Measurements from ENCODE around the gene SRP68.

Gene SRP68

DNA sequence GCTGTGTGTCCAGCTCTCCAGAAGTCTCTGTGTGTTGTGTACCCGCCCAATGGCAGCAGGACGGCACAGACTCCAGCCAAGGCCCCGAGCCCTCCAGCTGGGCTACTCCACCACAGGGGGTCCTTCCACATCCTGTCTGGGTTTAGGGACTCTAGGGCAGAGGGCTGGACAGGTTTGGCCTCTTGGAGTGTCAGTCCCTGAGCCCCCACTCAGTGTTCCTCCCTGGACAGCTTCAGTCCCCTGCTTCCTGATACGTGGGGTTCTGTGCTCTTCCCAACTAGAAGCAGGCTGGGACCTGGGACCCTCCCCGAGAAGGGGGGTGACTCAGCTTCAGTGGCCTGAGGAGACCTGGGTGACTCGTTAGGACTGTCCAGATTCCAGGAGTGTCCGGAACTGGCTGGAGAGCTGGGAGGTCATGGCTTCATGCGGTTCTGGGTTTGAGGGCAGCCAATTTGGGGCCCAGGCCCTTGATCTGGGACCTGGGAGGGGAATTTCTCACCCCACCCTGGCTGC lies 67.5 kb downstream of the SRP68 start:
- ChIA-PET CTCF (interaction anchor here (0.6 to 12.1 kb wide), 34 partner anchors 9 to 295 kb away, joined by 3 to 224 read pairs (median 4); partner anchors contain the start of genes EXOC7, MRPL38 and TRIM65), POLR2A (interaction anchor here (0.6 to 2.2 kb wide), 5 partner anchors 17 to 100 kb away, joined by 3 to 23 read pairs (median 5); partner anchors contain the start of genes ACOX1, MRPL38 and TEN1)
- no peak overlapping the region for H3K27ac ChIP-seq (ENCODE audit: extremely low read depth, low read depth, low read length)

DNA sequence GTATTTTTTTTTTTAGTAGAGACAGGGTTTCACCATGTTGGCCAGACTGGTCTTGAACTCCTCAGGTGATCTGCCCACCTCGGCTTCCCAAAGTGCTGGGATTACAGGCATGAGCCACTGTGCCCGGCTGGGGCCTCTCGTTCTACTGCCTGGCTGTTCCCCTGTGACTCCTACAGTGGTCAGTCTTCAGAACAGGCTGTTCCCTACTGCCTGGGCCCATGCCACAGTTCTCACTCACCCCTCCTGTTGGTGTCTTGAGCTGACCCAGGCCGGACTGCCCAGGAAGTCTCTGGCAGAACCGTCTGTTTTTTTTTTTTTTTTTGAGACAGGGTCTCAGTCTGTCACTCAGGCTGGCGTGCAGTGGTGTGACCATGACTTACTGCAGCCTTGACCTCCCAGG lies 68.4 kb downstream of the SRP68 start:
- Histone ChIP-seq H3K4me1 (ENCODE audit: control insufficient read depth, insufficient read depth, low read length) (no peaks in the 10 kb centered on the region), H3K4me3 (ENCODE audit: low read depth, low read length) (no peak overlapping the region), H3K36me3 (ENCODE audit: control insufficient read depth in 2 of 2, insufficient read depth in 1 of 2, low read length in 2 of 2) (peaks cover 0 to 4% of the 10 kb centered on the region in 2 experiments; a peak in 1 of 3 replicates), H3K9me3 (ENCODE audit: control insufficient read depth, insufficient read depth, low read depth, low read length) (no peaks in the 10 kb centered on the region), H3K27ac (ENCODE audit: extremely low read depth, low read depth, low read length) (no peak overlapping the region)
- TF ChIP-seq ZNF138 (tag by site-specific recombination; IDR thresholded peaks at IDR 0.05; ENCODE audit: borderline replicate concordance) (no peak), ZNF211 (tag by site-specific recombination; IDR thresholded peaks at IDR 0.05; ENCODE audit: low read depth) (no peak), ZNF776 (tag by site-specific recombination; IDR thresholded peaks at IDR 0.05; ENCODE audit: borderline replicate concordance) (no peak), ZNF354C (tag by site-specific recombination; IDR thresholded peaks at IDR 0.05; ENCODE audit: borderline replicate concordance, low read depth) (no peak), SP3 (tag by site-specific recombination; IDR thresholded peaks at IDR 0.05) (no peak), YY2 (tag by site-specific recombination; IDR thresholded peaks at IDR 0.05) (no peak), ZNF350 (tag by site-specific recombination; IDR thresholded peaks at IDR 0.05) (no peak), SCRT2 (tag by site-specific recombination; IDR thresholded peaks at IDR 0.05) (no peak), ZNF174 (tag by site-specific recombination; IDR thresholded peaks at IDR 0.05) (no peak), ZNF16 (tag by site-specific recombination; IDR thresholded peaks at IDR 0.05; ENCODE audit: low read depth) (no peak)
- TF ChIP-seq, protein P1, sequence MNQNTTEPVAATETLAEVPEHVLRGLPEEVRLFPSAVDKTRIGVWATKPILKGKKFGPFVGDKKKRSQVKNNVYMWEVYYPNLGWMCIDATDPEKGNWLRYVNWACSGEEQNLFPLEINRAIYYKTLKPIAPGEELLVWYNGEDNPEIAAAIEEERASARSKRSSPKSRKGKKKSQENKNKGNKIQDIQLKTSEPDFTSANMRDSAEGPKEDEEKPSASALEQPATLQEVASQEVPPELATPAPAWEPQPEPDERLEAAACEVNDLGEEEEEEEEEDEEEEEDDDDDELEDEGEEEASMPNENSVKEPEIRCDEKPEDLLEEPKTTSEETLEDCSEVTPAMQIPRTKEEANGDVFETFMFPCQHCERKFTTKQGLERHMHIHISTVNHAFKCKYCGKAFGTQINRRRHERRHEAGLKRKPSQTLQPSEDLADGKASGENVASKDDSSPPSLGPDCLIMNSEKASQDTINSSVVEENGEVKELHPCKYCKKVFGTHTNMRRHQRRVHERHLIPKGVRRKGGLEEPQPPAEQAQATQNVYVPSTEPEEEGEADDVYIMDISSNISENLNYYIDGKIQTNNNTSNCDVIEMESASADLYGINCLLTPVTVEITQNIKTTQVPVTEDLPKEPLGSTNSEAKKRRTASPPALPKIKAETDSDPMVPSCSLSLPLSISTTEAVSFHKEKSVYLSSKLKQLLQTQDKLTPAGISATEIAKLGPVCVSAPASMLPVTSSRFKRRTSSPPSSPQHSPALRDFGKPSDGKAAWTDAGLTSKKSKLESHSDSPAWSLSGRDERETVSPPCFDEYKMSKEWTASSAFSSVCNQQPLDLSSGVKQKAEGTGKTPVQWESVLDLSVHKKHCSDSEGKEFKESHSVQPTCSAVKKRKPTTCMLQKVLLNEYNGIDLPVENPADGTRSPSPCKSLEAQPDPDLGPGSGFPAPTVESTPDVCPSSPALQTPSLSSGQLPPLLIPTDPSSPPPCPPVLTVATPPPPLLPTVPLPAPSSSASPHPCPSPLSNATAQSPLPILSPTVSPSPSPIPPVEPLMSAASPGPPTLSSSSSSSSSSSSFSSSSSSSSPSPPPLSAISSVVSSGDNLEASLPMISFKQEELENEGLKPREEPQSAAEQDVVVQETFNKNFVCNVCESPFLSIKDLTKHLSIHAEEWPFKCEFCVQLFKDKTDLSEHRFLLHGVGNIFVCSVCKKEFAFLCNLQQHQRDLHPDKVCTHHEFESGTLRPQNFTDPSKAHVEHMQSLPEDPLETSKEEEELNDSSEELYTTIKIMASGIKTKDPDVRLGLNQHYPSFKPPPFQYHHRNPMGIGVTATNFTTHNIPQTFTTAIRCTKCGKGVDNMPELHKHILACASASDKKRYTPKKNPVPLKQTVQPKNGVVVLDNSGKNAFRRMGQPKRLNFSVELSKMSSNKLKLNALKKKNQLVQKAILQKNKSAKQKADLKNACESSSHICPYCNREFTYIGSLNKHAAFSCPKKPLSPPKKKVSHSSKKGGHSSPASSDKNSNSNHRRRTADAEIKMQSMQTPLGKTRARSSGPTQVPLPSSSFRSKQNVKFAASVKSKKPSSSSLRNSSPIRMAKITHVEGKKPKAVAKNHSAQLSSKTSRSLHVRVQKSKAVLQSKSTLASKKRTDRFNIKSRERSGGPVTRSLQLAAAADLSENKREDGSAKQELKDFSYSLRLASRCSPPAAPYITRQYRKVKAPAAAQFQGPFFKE (tag by site-specific recombination; IDR thresholded peaks at IDR 0.05; ENCODE audit: borderline replicate concordance): no peak
- TF ChIP-seq, protein P2, sequence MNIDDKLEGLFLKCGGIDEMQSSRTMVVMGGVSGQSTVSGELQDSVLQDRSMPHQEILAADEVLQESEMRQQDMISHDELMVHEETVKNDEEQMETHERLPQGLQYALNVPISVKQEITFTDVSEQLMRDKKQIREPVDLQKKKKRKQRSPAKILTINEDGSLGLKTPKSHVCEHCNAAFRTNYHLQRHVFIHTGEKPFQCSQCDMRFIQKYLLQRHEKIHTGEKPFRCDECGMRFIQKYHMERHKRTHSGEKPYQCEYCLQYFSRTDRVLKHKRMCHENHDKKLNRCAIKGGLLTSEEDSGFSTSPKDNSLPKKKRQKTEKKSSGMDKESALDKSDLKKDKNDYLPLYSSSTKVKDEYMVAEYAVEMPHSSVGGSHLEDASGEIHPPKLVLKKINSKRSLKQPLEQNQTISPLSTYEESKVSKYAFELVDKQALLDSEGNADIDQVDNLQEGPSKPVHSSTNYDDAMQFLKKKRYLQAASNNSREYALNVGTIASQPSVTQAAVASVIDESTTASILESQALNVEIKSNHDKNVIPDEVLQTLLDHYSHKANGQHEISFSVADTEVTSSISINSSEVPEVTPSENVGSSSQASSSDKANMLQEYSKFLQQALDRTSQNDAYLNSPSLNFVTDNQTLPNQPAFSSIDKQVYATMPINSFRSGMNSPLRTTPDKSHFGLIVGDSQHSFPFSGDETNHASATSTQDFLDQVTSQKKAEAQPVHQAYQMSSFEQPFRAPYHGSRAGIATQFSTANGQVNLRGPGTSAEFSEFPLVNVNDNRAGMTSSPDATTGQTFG (tag by site-specific recombination; IDR thresholded peaks at IDR 0.05; ENCODE audit: borderline replicate concordance): no peak
- ChIA-PET POLR2A (interaction anchor here (0.6 kb wide), 1 partner anchor 88 kb away, joined by 3 read pairs; no protein-coding TSS in a partner anchor), CTCF (interaction anchor here (0.6 to 12.1 kb wide), 19 partner anchors 8 to 370 kb away, joined by 3 to 224 read pairs (median 5); partner anchors contain the start of genes EXOC7, MRPL38 and TRIM65)

More for the DNA sequence above, 67.5 kb downstream of the SRP68 start:
- Histone ChIP-seq H3K36me3 (ENCODE audit: control insufficient read depth in 2 of 2, insufficient read depth in 1 of 2, low read length in 2 of 2) (peaks cover 0 to 4% of the 10 kb centered on the region in 2 experiments; a peak in 1 of 3 replicates), H3K4me3 (ENCODE audit: low read depth, low read length) (no peak overlapping the region), H3K4me1 (ENCODE audit: control insufficient read depth, insufficient read depth, low read length) (no peaks in the 10 kb centered on the region), H3K9me3 (ENCODE audit: control insufficient read depth, insufficient read depth, low read depth, low read length) (no peaks in the 10 kb centered on the region)
- TF ChIP-seq SCRT1 (tag by site-specific recombination; IDR thresholded peaks at IDR 0.05; ENCODE audit: borderline replicate concordance): no peak
- no peak for TF ChIP-seq ZNF311 (tag by site-specific recombination; IDR thresholded peaks at IDR 0.05; ENCODE audit: borderline replicate concordance)
- peak; percentile 52 for TF ChIP-seq ZIC2 (tag by site-specific recombination; IDR thresholded peaks at IDR 0.05)

All from HEK293 (cell line).